Stomach (tissue), 19 donors: ENCODE results near the gene SLC2A8. TPM values are rescaled to one million over a fixed set of nuclear protein-coding genes. Genes with fewer than 3 reads are reported as not detected.

Experiments used
- DNase-seq, 2 donors: peaks; one replicate each; pipeline versions ENCODE4 v3.0.0 to v3.0.0-alpha.2; 2013 to 2019
- H3K27ac ChIP-seq, 5 donors: fragments of 200-600 bp in 4 of 5; sonication (generic) in 4 of 5; one replicate each; pipeline ENCODE4 v1.5.1; 2013 to 2019; ENCODE audit warnings: mild to moderate bottlenecking in 1 of 5, moderate library complexity in 1 of 5
- H3K27me3 ChIP-seq, 3 donors: fragments of 200-600 bp; sonication (generic); one replicate each; pipeline ENCODE4 v1.5.1; 2017 to 2019; ENCODE audit warnings: mixed run types in 1 of 3
- H3K36me3 ChIP-seq, 4 donors: fragments of 200-600 bp; sonication (generic); 1 replicate in 3 of 4; 2 replicates in 1 of 4; pipeline ENCODE4 v1.5.1; 2016 to 2019
- H3K4me1 ChIP-seq, 4 donors: fragments of 200-600 bp; sonication (generic); one replicate each; pipeline ENCODE4 v1.5.1; 2016 to 2019
- H3K4me3 ChIP-seq, 4 donors: fragments of 200-600 bp; sonication (generic) in 3 of 4; one replicate each; pipeline ENCODE4 v1.5.1; 2016 to 2019; ENCODE audit warnings: mild to moderate bottlenecking in 1 of 4
- H3K9me3 ChIP-seq, 4 donors: fragments of 200-600 bp; sonication (generic); one replicate each; pipeline ENCODE4 v1.5.1; 2016 to 2019
- EP300 ChIP-seq: sonication (generic); formaldehyde crosslinking; IDR thresholded peaks from one replicate; pipeline ENCODE4 v1.6.1; 2017; ENCODE audit warnings: antibody characterized with exemption
- POLR2A ChIP-seq, 4 donors: fragments of 450-650 bp; IDR thresholded peaks; one replicate each; pipeline ENCODE4 v1.6.1; 2016; ENCODE audit warnings: antibody characterized with exemption in 4 of 4, control low read depth in 2 of 4, mild to moderate bottlenecking in 1 of 4, moderate library complexity in 1 of 4
- POLR2AphosphoS5 ChIP-seq, 3 donors: sonication (generic); formaldehyde crosslinking; IDR thresholded peaks; one replicate each; pipeline ENCODE4 v1.6.1; 2016; ENCODE audit warnings: antibody characterized with exemption in 3 of 3
- WGBS, 5 donors: extraction: QIAGEN DNeasy Blood & Tissue Kit in 3 of 5; methylation state at CpG; one replicate each; pipeline versions ENCODE4 v1.1.5 to v1.1.7; 2013 to 2018; 5-methylcytosine and 5-hydroxymethylcytosine counted together
- intact Hi-C: fragments of 100-400 bp; cut with DNase I; formaldehyde crosslinking; loops from one replicate; pipeline ENCODE4 v1.15.1; 2023; ENCODE audit warnings: low total_unique reads
- long read RNA-seq, 10 donors: transcript quantifications; one replicate each; lab custom pipeline, GENCODE V29; 2026
- polyA plus RNA-seq, 3 donors: library from polyadenylated mRNA; stranded (reverse); fragments of 200-250 nt; gene quantifications; one replicate each; pipeline ENCODE4 v1.2.3, GENCODE V29; 2013
- total RNA-seq, 5 donors: library from RNA; depleted of rRNA; stranded (reverse); fragments of >200 nt; gene quantifications; one replicate each; pipeline versions ENCODE4 v1.1.0 to v1.2.3, GENCODE V29; 2014 to 2016
- TF ChIP-seq, protein P1 (sequence below), 7 experiments: fragments of 450-650 bp in 4 of 7; fragments of 200-600 bp in 3 of 7; sonication (generic) in 3 of 7; IDR thresholded peaks; one replicate each; pipeline ENCODE4 v1.5.1; 2016 to 2019; ENCODE audit warnings: antibody characterized with exemption in 7 of 7, control low read depth in 2 of 7, mild to moderate bottlenecking in 1 of 7
- donor health status: healthy with polysubstance abuse.
- donor health status: Bipolar disorder and iron deficiency.
- donor health status: healthy.

Gene SLC2A8, protein sequence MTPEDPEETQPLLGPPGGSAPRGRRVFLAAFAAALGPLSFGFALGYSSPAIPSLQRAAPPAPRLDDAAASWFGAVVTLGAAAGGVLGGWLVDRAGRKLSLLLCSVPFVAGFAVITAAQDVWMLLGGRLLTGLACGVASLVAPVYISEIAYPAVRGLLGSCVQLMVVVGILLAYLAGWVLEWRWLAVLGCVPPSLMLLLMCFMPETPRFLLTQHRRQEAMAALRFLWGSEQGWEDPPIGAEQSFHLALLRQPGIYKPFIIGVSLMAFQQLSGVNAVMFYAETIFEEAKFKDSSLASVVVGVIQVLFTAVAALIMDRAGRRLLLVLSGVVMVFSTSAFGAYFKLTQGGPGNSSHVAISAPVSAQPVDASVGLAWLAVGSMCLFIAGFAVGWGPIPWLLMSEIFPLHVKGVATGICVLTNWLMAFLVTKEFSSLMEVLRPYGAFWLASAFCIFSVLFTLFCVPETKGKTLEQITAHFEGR
- total RNA-seq = 10 to 100 TPM in 4 of 5 donors, 1 to 10 TPM in 1; 4.7 to 36.2 (median 22.0) TPM
- 10 to 100 TPM; 10.1 to 15.3 (median 12.9) TPM for polyA plus RNA-seq
- long read RNA-seq, donor 1, partial matches to known transcripts = 0 of 1 reads
- long read RNA-seq, donor 1, other reads (novel, unspliced or antisense) = 0 of 1 reads
- long read RNA-seq, donor 2, partial matches to known transcripts = 0 of 3 reads
- long read RNA-seq, donor 2, other reads (novel, unspliced or antisense) = 0 of 3 reads
- long read RNA-seq, donor 3, partial matches to known transcripts = 0 of 1 reads
- long read RNA-seq, donor 3, other reads (novel, unspliced or antisense) = 0 of 1 reads
- long read RNA-seq, donor 4 = 0 reads
- long read RNA-seq, donor 5, partial matches to known transcripts = 0 of 3 reads
- long read RNA-seq, donor 5, other reads (novel, unspliced or antisense) = 0 of 3 reads
- long read RNA-seq, donor 6, transcript SLC2A8-203 (10 exons, 2,172 nt) = major isoform, 5 of 7 reads
- long read RNA-seq, donor 6, partial matches to known transcripts = 0 of 7 reads
- long read RNA-seq, donor 6, other reads (novel, unspliced or antisense) = 0 of 7 reads
- long read RNA-seq, donor 7, partial matches to known transcripts = 0 of 3 reads
- long read RNA-seq, donor 7, other reads (novel, unspliced or antisense) = 0 of 3 reads
- long read RNA-seq, donor 8, transcript SLC2A8-203 (10 exons, 2,172 nt) = major isoform, 5 of 5 reads
- long read RNA-seq, donor 8, partial matches to known transcripts = 0 of 5 reads
- long read RNA-seq, donor 8, other reads (novel, unspliced or antisense) = 0 of 5 reads
- long read RNA-seq, donor 9, partial matches to known transcripts = 0 of 1 reads
- long read RNA-seq, donor 9, other reads (novel, unspliced or antisense) = 0 of 1 reads
- long read RNA-seq, donor 10 = 0 reads

DNA sequence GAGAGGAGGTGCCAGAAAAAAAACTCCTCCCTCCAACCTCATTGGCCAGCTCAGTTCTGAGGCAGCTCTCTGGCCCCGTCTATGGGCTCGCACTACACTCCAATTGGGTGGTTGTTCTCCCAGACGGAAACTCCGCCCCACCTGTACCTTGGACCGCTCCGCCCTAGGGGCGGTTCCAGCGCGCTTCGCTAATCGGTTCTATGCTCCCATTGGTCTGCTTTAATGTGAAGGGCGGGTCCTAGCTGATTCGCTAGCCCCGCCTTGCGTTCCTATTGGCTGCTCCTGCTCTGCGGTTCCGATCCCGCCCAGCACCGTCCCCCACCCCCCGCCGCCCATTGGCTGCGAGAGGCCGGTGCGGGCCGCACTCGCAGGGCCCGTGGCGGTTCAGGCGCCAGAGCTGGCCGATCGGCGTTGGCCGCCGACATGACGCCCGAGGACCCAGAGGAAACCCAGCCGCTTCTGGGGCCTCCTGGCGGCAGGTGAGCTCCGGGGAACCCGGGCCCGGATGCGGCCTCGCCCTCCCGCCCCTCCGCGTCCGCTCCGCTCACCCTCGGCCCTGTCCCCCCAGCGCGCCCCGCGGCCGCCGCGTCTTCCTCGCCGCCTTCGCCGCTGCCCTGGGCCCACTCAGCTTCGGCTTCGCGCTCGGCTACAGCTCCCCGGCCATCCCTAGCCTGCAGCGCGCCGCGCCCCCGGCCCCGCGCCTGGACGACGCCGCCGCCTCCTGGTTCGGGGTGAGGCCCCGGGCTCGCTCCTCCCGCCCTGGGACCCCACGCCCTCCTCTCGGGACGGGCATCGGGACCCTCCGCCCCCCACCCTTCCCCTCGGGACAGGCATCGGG lies at the start of gene SLC2A8:
SLC2A8 (plus strand) TSS at position 362 of the 838 bp plus-strand sequence; CDS start at position 424, 62 bp downstream.
- Histone ChIP-seq H3K4me1 (peaks cover 13 to 51% (median 31%) of the 10 kb centered on the region in 4 donors), H3K36me3 (peaks cover 14 to 22% (median 21%) of the 10 kb centered on the region in 4 donors), H3K9me3 (no peaks in the 10 kb centered on the region), H3K27ac (peak within 1 kb of the TSS; percentile 81 to 96 (median 93)), H3K4me3 (peak within 1 kb of the TSS; percentile 88 to 98 (median 92)), H3K27me3 (no peaks in the 10 kb centered on the region)
- TF ChIP-seq, protein P1, sequence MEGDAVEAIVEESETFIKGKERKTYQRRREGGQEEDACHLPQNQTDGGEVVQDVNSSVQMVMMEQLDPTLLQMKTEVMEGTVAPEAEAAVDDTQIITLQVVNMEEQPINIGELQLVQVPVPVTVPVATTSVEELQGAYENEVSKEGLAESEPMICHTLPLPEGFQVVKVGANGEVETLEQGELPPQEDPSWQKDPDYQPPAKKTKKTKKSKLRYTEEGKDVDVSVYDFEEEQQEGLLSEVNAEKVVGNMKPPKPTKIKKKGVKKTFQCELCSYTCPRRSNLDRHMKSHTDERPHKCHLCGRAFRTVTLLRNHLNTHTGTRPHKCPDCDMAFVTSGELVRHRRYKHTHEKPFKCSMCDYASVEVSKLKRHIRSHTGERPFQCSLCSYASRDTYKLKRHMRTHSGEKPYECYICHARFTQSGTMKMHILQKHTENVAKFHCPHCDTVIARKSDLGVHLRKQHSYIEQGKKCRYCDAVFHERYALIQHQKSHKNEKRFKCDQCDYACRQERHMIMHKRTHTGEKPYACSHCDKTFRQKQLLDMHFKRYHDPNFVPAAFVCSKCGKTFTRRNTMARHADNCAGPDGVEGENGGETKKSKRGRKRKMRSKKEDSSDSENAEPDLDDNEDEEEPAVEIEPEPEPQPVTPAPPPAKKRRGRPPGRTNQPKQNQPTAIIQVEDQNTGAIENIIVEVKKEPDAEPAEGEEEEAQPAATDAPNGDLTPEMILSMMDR (IDR thresholded peaks at IDR 0.05) = peak in 3 of 7 experiments; percentile 3 to 39 (median 10)
- no peak for TF ChIP-seq EP300
- TF ChIP-seq POLR2AphosphoS5 (IDR thresholded peaks at IDR 0.05) = peak; percentile 83 to 96 (median 95)
- peak in 2 of 4 donors; percentile 19 to 49 for TF ChIP-seq POLR2A (IDR thresholded peaks at IDR 0.05)
- intact Hi-C loops = no loop called here
- peak; percentile 99 to 100 for DNase-seq
- WGBS, 5 donors = 0 to 1% (median 0%) methylated on average over 21 to 87 of the region's 87 CpGs

DNA sequence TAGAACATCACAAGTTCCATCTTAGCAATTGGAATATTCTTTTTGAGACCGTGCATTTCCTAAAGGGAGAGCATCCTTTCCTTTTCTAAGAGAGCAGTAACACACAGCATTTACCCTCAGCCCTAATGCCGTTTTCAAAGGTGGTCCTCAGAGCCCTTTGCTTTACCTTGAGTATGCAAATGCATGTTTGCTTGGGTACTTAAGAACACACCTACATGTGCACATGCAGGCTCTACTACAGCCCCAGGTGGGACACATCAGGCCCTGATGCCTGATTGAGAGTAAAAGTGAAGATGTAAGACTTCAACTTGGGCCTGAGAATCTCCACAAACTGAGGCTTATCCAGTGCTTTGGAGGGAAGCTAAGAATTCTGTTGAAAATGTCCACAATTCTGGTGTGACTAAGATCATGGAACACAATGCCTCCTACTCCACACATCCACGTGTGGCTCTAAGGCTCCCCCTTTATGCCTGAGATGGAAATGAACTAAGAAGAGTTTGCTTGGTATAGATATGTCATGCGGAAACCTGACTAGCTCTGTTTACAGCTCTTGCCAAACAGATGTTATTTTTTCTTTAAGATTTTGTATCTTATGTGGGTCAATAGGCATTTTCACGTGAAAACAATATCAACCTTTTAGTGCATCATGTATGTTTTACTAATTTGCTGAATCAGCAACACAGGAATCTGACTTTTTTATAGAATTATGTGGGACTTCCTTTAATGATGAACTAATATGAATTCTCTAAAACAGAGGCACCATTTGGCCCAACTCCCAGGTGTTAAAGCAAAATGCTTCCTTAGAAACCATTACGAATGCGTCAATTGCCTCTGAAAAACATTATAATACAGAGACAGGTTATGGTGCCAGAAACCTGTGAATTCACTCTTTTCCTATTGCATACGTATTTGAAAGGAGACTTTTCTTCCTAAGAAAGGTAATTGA lies 48.9 kb upstream of the SLC2A8 start:
- no peak overlapping the region for H3K4me3 ChIP-seq
- no peaks in the 10 kb centered on the region for H3K27me3 ChIP-seq
- intact Hi-C loops = no loop called here
- H3K36me3 ChIP-seq = peaks cover 0 to 24% (median 20%) of the 10 kb centered on the region in 4 donors
- TF ChIP-seq, protein P1 (IDR thresholded peaks at IDR 0.05) = peak in 5 of 7 experiments; percentile 27 to 44 (median 35)
- TF ChIP-seq POLR2AphosphoS5 (IDR thresholded peaks at IDR 0.05) (peak in 1 of 3 donors; percentile 14), EP300 (no peak), POLR2A (IDR thresholded peaks at IDR 0.05) (no peak)
- H3K4me1 ChIP-seq = no peaks in the 10 kb centered on the region
- H3K9me3 ChIP-seq = no peaks in the 10 kb centered on the region
- WGBS, 5 donors = 59 to 76% (median 63%) methylated on average over 8 of the region's 8 CpGs
- DNase-seq = peak; percentile 21 to 79
- no peak overlapping the region for H3K27ac ChIP-seq

DNA sequence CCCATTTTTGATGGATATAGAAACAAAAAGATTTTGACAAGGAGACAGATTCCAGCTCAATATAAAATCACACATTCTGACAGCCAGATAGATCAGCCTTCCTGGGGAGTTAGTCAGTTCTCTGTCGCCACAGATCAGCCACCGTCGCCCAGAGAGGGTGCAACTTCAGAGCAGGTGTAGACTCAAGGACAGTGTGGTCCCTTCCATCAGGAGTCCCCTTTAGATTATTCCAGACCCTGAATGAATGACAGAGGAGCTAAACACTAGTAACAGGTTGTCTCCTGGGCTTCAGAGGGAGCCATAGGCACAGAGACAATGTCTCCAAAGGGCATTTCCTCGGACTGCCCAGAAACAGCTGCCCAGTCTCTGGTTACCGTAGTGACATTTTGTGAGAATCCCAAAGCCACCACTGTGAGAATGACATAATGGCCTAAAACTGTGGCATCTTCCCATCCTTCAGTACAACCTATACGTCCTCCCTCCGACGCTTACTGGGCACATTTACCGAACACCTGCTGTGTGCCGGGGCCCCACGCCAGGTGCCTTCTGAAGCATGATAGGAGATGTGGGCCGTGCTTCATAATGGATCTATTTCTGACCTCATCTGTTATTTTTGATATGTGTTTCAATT lies 47.4 kb upstream of the SLC2A8 start:
- TF ChIP-seq POLR2AphosphoS5 (IDR thresholded peaks at IDR 0.05) = no peak
- TF ChIP-seq, protein P1 (IDR thresholded peaks at IDR 0.05) = no peak
- no peak for TF ChIP-seq POLR2A (IDR thresholded peaks at IDR 0.05)
- TF ChIP-seq EP300 = no peak
- H3K4me3 ChIP-seq = no peak overlapping the region
- intact Hi-C loops = no loop called here
- H3K36me3 ChIP-seq = peaks cover 0 to 15% (median 13%) of the 10 kb centered on the region in 4 donors
- H3K9me3 ChIP-seq = no peaks in the 10 kb centered on the region
- peak in 1 of 2 donors; percentile 10 for DNase-seq
- H3K27ac ChIP-seq = no peak overlapping the region
- WGBS, 5 donors = 88 to 94% (median 93%) methylated on average over 11 to 12 of the region's 12 CpGs
- no peaks in the 10 kb centered on the region for H3K4me1 ChIP-seq
- no peaks in the 10 kb centered on the region for H3K27me3 ChIP-seq
